ENCODE data around the gene TMC5. TPM values are rescaled to one million over a fixed set of nuclear protein-coding genes. Genes with fewer than 3 reads are reported as not detected.

The TMC5 gene
- total RNA-seq, 2 donors from 2014 or later, result 1.3 to 2.2 TPM

- no peaks in the 10 kb centered on the region for H3K36me3 Mint-ChIP-seq (ENCODE audit: low read depth)
Observed at GRCh38 chr16:19458722-19459379, 41.2 kb downstream of the TMC5 start.

GRCh38 chr16:19460397-19460796, 42.7 kb downstream of the TMC5 start:
- TF ChIP-seq CTCF (conservative IDR thresholded peaks at IDR 0.05), result no peak
- H3K27ac ChIP-seq (ENCODE audit: low read depth, low read length), result no peak overlapping the region
- DNase-seq, result no peak
- no peaks in the 10 kb centered on the region for H3K27me3 ChIP-seq (ENCODE audit: control insufficient read depth, insufficient read depth, low read length, poor library complexity, severe bottlenecking)
- H3K27ac Mint-ChIP-seq, result no peak overlapping the region
- H3K4me1 ChIP-seq (ENCODE audit: control insufficient read depth, insufficient read depth, low read length), result peaks cover 3% of the 10 kb centered on the region
- 100% methylated on average over 2 of the region's 2 CpGs; no CpG with 5 or more reads in 1 of the 2 experiments for WGBS, 2 experiments (ENCODE audit: insufficient coverage in 1 of 2, insufficient read length in 1 of 2)
- no peaks in the 10 kb centered on the region for H3K9me3 ChIP-seq (ENCODE audit: control insufficient read depth, low read length)
- no peaks in the 10 kb centered on the region for H3K9me3 Mint-ChIP-seq
- no peak overlapping the region for H3K4me3 ChIP-seq (ENCODE audit: low read length)
- no peak overlapping the region for H3K9ac ChIP-seq (ENCODE audit: extremely low read depth, low read length, poor library complexity, severe bottlenecking)
- no peak overlapping the region for H3K4me3 Mint-ChIP-seq
- no peaks in the 10 kb centered on the region for H3K36me3 ChIP-seq (ENCODE audit: control insufficient read depth, insufficient read depth, low read length)
- H3K4me1 Mint-ChIP-seq, result peaks cover 6% of the 10 kb centered on the region
- no peaks in the 10 kb centered on the region for H3K36me3 Mint-ChIP-seq (ENCODE audit: low read depth)
- no peaks in the 10 kb centered on the region for H3K27me3 Mint-ChIP-seq (ENCODE audit: insufficient read depth)

More at GRCh38 chr16:19458722-19459379, 41.2 kb downstream of the TMC5 start:
- H3K36me3 ChIP-seq (ENCODE audit: control insufficient read depth, insufficient read depth, low read length), result no peaks in the 10 kb centered on the region
- H3K9ac ChIP-seq (ENCODE audit: extremely low read depth, low read length, poor library complexity, severe bottlenecking), result no peak overlapping the region
- H3K4me1 ChIP-seq (ENCODE audit: control insufficient read depth, insufficient read depth, low read length), result peaks cover 3% of the 10 kb centered on the region
- Mint-ChIP-seq H3K27ac (no peak overlapping the region), H3K4me1 (peaks cover 6% of the 10 kb centered on the region), H3K4me3 (no peak overlapping the region), H3K27me3 (ENCODE audit: insufficient read depth) (no peaks in the 10 kb centered on the region), H3K9me3 (no peaks in the 10 kb centered on the region)
- no peak for TF ChIP-seq CTCF (conservative IDR thresholded peaks at IDR 0.05)
- no peak overlapping the region for H3K27ac ChIP-seq (ENCODE audit: low read depth, low read length)
- H3K27me3 ChIP-seq (ENCODE audit: control insufficient read depth, insufficient read depth, low read length, poor library complexity, severe bottlenecking), result no peaks in the 10 kb centered on the region
- WGBS, 2 experiments (ENCODE audit: insufficient coverage in 1 of 2, insufficient read length in 1 of 2), result 92 to 97% methylated on average over 4 to 8 of the region's 9 CpGs
- no peak for DNase-seq
- no peaks in the 10 kb centered on the region for H3K9me3 ChIP-seq (ENCODE audit: control insufficient read depth, low read length)
- no peak overlapping the region for H3K4me3 ChIP-seq (ENCODE audit: low read length)

- Histone ChIP-seq H3K9ac (ENCODE audit: extremely low read depth, low read length, poor library complexity, severe bottlenecking) (no peak overlapping the region), H3K36me3 (ENCODE audit: control insufficient read depth, insufficient read depth, low read length) (no peaks in the 10 kb centered on the region), H3K27me3 (ENCODE audit: control insufficient read depth, insufficient read depth, low read length, poor library complexity, severe bottlenecking) (no peaks in the 10 kb centered on the region), H3K27ac (ENCODE audit: low read depth, low read length) (no peak overlapping the region), H3K4me1 (ENCODE audit: control insufficient read depth, insufficient read depth, low read length) (peaks cover 3% of the 10 kb centered on the region), H3K4me3 (ENCODE audit: low read length) (no peak overlapping the region), H3K9me3 (ENCODE audit: control insufficient read depth, low read length) (peaks cover 6% of the 10 kb centered on the region)
- Mint-ChIP-seq H3K9me3 (peaks cover 6% of the 10 kb centered on the region), H3K27ac (no peak overlapping the region), H3K4me1 (peaks cover 6% of the 10 kb centered on the region), H3K4me3 (no peak overlapping the region), H3K36me3 (ENCODE audit: low read depth) (peaks cover 2% of the 10 kb centered on the region), H3K27me3 (ENCODE audit: insufficient read depth) (no peaks in the 10 kb centered on the region)
- TF ChIP-seq CTCF (conservative IDR thresholded peaks at IDR 0.05), result no peak
- 93 to 94% methylated on average over 9 to 12 of the region's 12 CpGs for WGBS, 2 experiments (ENCODE audit: insufficient coverage in 1 of 2, insufficient read length in 1 of 2)
- no peak for DNase-seq
Observed at GRCh38 chr16:19463468-19464315, 46.0 kb downstream of the TMC5 start.

Measured in endodermal cell (in vitro differentiated cells).